ENCODE data around the gene GPX4. TPM values are rescaled to one million over a fixed set of nuclear protein-coding genes. Genes with fewer than 3 reads are reported as not detected.

GPX4 gene
- total and polyA plus RNA-seq, 2 donors (not counting 3 experiments of a cell fraction or from before 2014, with no cell fraction given) = 469 to 1,136 TPM

GRCh38 chr19:1146412-1146699, 42.6 kb downstream of the GPX4 start:
- Histone ChIP-seq H3K9me3 (replicated peaks; ENCODE audit: control insufficient read depth, insufficient read depth, low read length) (no peaks in the 10 kb centered on the region), H3K36me3 (ENCODE audit: control insufficient read depth in 2 of 2, extremely low read depth in 1 of 2, insufficient read depth in 2 of 2, low read length in 2 of 2) (peaks cover 3 to 23% of the 10 kb centered on the region in 2 experiments), H4K20me1 (replicated peaks; ENCODE audit: control insufficient read depth, extremely low read depth, insufficient read depth, low read length) (no peaks in the 10 kb centered on the region), H3K79me2 (ENCODE audit: control insufficient read depth, insufficient read depth, low read length) (no peaks in the 10 kb centered on the region), H3K4me1 (ENCODE audit: control insufficient read depth, extremely low read depth, insufficient read depth, low read length) (no peaks in the 10 kb centered on the region), H3K9me1 (replicated peaks; ENCODE audit: control insufficient read depth, extremely low read depth, insufficient read depth, low read length) (no peaks in the 10 kb centered on the region), H3K27ac (ENCODE audit: insufficient read depth, low read depth, low read length) (no peak overlapping the region), H3K4me2 (ENCODE audit: insufficient read depth, low read length) (no peak overlapping the region), H3K4me3 (replicated peaks in 1 of 3; ENCODE audit: insufficient read depth in 1 of 3, low read depth in 1 of 3, low read length in 3 of 3) (no peak overlapping the region), H3K9ac (replicated peaks; ENCODE audit: extremely low read depth, insufficient read depth, low read length) (no peak overlapping the region), H3K27me3 (ENCODE audit: control insufficient read depth in 2 of 2, insufficient read depth in 2 of 2, low read length in 2 of 2) (no peaks in the 10 kb centered on the region), H2AFZ (ENCODE audit: low read depth, low read length) (no peak overlapping the region)
- dilution Hi-C loops (cut with MboI; ENCODE audit: extremely low pct_ligation_motif_present, low sequenced_read_pairs) (no loop called here), intact Hi-C loops (cut with micrococcal nuclease) (no loop called here)
- TF ChIP-seq POLR2AphosphoS5 (IDR thresholded peaks at IDR 0.05; ENCODE audit: insufficient read depth, low read depth, low read length) (no peak), POLR2A (IDR thresholded peaks at IDR 0.05; ENCODE audit: low read depth, low read length) (no peak), MAX (IDR thresholded peaks at IDR 0.05; ENCODE audit: insufficient read depth, insufficient read length) (no peak), FOS (IDR thresholded peaks at IDR 0.05; ENCODE audit: borderline replicate concordance, insufficient read depth, low read length) (no peak), GATA2 (IDR thresholded peaks at IDR 0.05; ENCODE audit: insufficient read depth, insufficient read length, low read depth, low read length) (no peak), EZH2 (IDR thresholded peaks at IDR 0.05; ENCODE audit: borderline replicate concordance, low read depth, low read length, severe bottlenecking) (no peak), JUN (IDR thresholded peaks at IDR 0.05; ENCODE audit: borderline replicate concordance, insufficient read depth, insufficient read length, low read depth) (no peak), MYC (IDR thresholded peaks at IDR 0.05; ENCODE audit: low read depth, low read length) (no peak), CTCF (IDR thresholded peaks at IDR 0.05; ENCODE audit: extremely low read depth in 1 of 2, insufficient read depth in 1 of 2, low read depth in 1 of 2, low read length in 2 of 2) (no peak)
- POLR2A ChIA-PET = no interaction called here
- no peak for FAIRE-seq
- CTCF ChIA-PET = interaction anchor here (0.6 to 2.3 kb wide), 2 partner anchors 9 to 33 kb away, joined by 3 to 6 read pairs; no protein-coding TSS in a partner anchor
- no peak for DNase-seq (ENCODE audit: low read depth, low spot score)
- no TSS peak for BruUV-seq (replicated peaks)

Data from endothelial cell of umbilical vein (primary cell).